ENCODE measurements around the gene MYOM1.

GRCh38 chr18:3268306-3268705 is 48.5 kb upstream of the MYOM1 start:
- TF ChIP-seq SUZ12 (IDR thresholded peaks at IDR 0.05; ENCODE audit: extremely low read depth, insufficient read depth, insufficient read length) (no peak), YY1 (IDR thresholded peaks at IDR 0.05; ENCODE audit: insufficient read depth, insufficient read length) (no peak)
